HG03175 (cell line): ENCODE data around the gene CKAP5.
"Not testable (repeated sequence)": the region's sequence is repeated elsewhere in the genome, so short reads cannot be mapped to it uniquely, and the experiment has no call there.

Experiments
- ATAC-seq: cut with Tn5 transposase; IDR thresholded peaks from one replicate; pipeline ENCODE4 v1.9.1; 2021; ENCODE audit warnings: mild to moderate bottlenecking, moderate library complexity; ENCODE audit not compliant: unreplicated experiment

CKAP5 gene

DNA sequence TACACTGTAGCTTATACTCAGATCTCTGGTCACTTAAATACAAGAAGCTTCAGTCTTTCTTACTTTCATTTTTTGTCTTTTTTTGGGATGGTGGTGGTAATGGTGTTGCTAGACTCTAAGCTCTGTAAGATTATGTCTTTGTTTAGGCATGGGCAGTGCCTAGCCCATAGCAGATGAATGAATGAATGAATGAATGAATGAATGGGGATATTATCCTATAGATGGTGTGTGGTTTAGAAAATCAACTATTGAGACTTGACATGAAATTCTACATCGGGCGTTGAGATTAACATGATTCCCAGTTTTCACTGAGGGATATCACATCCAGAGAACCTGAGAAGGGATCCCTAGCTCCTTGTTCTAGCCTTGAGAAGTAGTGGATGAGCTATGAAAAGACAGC is 9.8 kb upstream of the CKAP5 start:
- no peak for ATAC-seq

DNA sequence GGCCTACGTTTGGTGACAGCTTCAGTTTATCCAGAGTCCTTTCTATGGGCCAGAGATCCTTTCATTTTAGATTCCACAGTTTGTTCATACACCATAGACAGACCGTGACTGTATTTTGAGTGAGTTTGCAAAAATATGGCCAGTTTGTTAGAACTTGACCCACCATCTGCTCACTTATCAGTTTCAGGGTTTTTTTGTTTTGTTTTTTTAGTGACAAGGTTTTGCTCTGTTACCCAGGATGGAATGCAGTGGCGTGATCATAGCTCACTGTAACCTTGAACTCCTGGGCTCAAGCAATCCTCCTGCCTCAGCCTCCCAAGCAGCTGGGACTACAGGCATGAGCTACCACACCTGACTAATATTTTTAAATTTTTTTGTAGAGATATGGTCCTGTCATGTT is 9.1 kb upstream of the CKAP5 start:
- no peak for ATAC-seq

DNA sequence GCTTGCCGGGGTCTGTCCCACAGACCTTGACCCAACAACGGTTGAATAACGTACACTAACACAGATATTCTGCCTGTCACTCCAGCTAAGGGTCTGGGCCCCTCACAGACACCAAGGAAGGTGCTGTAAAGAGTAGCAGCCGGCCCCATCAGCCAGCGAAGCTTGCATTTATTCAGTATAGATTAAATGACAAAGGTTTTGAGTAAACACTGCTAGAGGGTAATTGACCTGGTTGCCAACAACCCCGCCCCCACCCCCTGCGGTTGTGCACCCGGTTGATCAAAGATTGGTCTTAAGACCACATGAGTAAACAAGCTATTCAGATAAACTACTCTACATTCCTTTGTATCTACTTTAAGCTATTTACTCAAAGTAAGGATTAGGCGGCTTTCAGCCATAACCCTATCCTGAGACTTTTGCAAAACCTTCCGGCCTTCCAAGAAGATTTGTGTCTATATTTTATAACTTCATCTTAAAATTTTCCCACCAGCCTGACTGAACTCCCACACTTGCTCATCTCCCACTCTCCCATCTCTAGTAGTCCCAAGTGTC is 4.8 kb upstream of the CKAP5 start:
- ATAC-seq, result no peak

DNA sequence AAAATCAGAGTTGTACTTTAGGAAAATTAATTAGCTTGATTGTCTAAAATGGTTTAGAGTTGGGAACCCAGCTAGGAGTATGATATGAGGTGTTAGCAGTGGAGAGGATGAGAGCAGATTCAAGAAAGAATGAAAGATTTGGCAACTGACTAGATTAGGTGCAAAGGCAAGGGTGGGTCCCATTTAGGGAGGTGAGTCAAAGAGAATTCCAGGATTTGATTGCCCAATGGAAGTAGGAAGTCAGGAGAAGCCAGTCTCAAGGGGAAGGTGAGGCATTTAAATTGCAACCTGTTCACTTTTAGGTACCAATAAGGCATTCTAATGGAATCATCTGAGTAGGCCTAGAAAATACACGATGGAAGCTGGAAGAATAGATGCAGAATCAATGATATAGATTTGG is 3.6 kb upstream of the CKAP5 start:
- ATAC-seq, result no peak

DNA sequence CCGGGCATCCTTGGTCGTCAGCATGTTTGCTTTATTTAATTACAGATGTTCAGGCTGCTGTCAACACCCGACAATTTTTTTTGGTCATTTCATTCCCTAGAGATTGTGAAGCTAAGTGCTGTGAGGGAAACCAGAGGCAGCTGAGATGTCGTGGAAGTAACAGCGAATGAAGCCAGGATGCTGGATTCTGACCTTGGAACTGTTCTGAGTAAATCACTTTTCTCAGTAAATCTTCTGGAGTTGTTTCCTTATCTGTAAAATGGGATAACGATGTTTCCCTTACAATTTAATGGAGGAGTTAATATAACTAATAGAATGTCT is 390 bp upstream of the CKAP5 start:
- ATAC-seq, result no peak

DNA sequence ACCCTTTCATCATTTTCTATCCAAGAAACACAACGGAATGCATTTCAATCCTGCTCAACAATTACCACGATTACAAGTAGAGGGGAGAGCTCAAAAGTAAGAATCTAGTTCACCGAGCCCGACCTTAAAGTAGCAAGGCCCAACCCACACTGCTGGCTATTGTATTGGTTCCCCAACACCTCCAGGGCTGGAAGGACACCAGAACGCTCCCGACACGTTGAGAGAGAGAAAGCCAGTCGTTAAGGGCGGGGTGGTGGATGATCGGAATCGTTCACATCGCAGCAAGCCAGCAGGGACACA is 690 bp downstream of the CKAP5 start:
- no peak for ATAC-seq

DNA sequence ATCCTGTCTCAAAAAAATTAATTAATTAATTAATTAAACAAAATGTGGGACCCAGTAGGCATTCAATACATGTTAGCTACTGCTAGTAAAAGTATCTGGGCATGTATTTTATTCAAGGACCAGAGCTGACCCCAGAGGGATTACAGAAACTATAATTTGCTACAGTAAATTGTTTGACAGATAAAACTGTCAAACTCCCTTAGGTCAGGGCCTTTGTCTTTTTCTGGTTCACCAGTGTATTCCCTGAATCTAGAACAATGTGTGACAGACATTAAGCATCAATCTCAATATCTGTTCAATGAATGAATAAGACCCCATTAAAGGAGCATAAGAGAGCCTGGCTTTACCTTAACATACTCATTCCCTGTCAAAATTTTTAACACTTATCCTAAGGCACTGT is 6.0 kb downstream of the CKAP5 start:
- no peak for ATAC-seq

DNA sequence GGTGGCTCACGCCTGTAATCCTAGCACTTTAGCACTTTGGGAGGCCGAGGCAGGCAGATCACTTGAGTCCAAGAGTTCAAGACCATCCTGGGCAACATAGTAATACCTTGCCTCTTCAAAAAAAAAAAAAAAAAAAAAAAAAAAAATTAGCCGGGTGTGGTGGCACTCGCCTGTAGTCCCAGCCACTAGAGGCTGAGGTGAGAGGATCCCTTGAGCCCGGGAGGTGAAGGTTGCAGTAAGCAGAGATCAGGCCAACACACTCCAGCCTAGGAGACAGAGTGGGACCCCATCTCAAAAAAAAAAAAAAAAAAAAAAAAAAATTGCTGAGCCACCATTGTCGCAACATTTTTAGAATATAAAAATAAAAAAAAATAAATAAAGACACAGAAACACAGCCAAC is 7.6 kb downstream of the CKAP5 start:
- ATAC-seq, result no peak

DNA sequence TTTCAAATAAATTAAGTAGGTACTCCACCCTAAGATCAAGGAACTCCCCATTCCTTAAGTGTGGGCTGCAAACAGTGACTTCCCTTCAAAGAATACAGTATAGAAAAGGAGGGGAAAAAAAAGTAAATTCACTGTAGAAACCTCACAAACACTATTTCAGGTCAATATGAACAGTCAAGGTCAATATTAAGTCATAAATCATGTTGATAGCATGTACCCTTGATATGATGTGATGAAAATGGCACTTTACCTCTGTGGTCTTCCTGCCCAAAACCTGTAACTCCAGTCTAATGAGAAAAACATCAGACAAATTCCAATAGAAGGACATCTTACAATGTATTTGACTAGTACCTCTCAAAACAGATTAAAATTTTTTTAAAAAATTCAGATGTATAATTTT is 8.2 kb downstream of the CKAP5 start:
- ATAC-seq, result no peak

DNA sequence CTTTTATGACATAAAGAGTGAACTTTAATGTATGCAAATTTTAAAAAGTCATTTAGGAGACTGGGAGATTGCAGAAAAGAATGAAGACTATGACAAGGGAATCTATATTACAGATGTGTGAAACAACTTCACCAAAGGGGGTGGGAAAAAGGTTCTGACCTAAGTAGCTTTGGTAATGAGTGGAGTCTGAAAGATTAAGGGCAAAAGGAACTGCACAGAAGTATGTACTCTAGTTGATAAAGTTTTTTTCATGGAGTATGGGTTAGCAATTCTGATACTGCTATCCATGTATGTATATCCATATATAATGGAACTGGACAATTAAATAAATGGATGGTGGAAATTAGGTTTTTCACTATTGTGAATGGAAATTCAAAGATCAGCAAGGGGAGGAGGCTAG is 9.2 kb downstream of the CKAP5 start:
- no peak for ATAC-seq

DNA sequence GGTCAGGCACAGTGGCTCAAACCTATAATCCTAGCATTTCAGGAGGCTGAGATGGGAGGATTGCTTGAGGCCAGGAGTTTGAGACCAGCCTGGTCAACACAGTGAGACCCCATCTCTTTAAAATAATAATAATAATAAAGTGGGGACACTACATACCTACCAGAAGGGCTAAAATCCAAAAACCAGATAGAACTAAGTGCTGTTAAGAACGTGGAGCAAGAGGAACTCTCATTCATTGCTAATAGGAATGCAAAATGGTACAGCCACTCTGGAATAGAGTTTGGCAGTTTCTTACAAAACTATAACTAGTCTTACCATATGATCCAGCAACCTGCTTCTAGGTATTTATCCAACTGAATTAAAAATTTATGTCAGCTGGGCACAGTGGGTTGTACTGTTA is 9.6 kb downstream of the CKAP5 start:
- ATAC-seq, result no peak

DNA sequence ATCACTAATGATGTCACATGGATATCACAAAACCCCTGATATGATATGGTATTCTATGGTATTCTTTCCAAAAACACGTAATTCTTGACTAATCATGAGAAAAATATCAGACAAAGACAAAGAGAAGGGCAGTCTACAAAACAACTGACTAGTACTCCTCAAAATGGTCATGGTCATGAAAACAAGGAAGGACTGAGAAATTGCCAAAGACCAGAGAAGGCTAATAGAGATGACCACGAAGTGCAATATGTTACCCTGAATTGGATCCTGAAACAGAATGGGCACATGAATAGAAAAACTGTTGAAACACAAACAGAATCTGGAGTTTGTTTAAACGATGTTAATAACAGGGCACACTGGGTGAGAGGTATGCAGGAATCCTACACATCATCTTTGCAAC is 10.2 kb downstream of the CKAP5 start:
- no peak for ATAC-seq

DNA sequence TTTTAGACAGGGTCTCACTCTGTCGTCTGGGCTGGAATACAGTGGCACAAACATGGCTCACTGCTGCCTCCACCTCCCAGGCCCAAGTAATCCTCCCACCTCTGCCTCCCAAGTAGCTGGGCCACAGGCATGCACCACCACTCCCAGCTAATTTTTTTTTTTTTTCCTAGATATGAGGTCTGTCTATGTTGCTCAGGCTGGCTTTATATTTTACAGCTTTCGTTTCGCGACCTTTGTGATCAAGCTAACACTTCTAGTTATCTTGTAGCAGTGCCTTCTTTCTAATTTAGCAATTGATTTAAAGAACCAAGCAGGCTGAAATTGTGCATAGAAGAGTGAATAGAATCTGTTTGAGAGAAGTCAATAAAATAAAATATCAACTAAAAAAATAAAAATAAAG is 11.3 kb downstream of the CKAP5 start:
- ATAC-seq, result no peak

DNA sequence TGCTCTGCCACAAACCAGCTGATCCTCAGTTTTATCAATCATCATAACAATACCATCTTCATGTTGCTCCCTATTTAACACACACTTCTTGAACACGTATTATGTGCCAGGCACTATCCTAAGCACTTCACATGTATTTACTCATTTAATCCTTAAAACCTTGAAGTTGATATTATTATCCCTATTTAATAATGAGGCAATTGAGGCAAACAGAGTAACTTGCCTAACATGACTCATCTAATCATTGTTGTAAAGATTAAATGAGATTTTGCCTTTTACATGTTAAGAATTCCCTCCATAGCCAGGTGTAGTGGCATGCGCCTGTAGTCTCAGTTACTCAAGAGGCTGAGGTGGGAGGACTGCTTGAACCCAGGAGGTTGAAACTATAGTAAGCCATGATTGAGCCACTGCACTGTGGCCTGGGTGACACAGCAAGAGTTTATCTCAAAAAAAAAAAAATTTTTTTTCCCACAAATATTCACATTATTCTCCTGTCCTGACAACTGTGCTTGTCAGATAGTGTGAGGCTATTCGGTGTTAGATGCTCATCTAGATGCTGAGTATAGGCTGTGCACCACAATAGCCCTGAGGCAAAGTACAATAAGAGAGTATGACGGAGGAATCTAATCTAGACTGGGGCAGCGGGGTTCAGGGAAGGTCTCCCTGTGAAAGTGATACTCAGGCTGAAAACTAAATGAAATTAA is 13.4 kb downstream of the CKAP5 start:
- no peak for ATAC-seq

DNA sequence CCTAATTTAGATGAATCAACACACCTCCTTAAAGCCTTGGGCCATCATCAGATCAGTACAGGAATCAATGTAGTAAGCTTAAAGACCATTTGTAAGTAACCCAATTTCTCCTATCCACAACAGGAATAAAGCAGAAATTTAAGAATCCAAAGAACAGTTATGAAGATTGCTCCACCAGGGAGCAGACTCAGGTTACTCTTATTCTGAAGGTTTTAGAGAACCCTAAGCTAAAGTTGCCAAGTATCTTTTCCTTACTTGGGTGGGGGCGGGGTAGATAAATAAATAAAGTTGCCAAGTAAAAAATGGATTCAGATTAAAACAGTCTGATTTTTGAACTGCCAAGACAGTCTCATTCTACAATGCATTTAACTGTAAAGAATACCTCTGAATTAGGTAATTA is 18.1 kb downstream of the CKAP5 start:
- no peak for ATAC-seq

DNA sequence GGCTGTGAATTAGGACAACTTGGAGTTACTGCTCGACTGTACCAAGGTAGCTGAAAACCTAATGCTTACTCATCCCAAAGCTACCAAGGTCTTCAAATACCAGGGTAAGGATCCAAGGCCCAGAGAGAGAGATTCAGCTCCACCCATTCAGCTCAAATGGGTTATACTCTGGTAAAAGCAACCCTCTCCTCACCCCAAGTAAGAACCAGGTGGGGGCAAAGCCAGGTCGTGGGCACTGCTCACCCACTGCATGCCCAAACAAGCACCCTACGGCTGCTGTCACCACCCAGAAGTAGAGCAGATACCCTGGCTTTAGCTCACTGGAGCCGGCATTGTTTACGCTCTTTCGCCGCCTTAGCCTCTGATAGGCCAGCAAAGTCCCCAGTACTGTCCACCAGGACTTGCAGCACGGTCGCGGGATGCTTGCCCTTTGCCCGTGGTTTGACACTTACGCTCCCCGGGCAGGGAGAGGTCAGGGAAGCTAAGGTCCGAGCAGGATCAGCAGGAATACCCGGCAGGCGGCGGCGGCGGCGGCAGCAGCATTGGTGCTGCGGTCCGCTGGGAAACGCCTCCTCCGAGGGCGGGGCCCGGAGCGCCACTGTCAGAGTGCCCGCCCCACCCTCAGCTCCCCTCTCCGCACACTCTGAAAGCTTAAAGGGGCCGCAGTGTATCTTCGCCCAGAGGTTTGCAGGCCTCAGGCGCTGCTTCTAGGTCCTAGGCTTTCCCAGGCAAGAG is 19.6 kb downstream of the CKAP5 start:
- peak; percentile 96 for ATAC-seq

DNA sequence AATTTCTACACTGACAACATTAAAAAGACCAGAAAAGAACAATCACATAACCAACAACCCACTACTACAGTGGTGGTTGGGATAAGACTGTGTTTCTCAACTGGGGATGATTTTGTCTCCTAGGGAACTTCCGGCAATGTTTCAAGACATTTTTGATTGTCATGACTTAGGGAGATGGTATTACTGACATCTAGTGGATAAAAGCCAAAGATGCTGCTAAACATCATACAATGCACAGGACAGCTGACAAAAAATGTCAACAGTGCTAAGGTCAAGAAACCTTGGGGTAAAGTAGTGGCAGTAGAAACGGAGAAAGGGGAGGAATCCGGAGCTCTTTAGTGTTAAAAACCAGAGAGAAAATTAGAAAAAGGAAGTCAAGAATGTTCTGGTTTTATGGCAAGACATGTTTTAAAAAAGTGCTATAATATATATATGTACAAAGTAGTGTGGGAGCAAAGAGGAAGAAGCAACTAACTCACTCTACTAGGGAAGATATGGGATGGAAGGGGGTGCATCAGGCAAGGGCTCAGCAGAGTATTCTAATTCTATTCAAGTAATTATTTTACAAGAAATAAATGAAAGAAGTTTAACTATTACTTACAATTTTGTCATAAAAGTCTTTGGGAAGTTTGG is 37.2 kb downstream of the CKAP5 start:
- ATAC-seq, result no peak

DNA sequence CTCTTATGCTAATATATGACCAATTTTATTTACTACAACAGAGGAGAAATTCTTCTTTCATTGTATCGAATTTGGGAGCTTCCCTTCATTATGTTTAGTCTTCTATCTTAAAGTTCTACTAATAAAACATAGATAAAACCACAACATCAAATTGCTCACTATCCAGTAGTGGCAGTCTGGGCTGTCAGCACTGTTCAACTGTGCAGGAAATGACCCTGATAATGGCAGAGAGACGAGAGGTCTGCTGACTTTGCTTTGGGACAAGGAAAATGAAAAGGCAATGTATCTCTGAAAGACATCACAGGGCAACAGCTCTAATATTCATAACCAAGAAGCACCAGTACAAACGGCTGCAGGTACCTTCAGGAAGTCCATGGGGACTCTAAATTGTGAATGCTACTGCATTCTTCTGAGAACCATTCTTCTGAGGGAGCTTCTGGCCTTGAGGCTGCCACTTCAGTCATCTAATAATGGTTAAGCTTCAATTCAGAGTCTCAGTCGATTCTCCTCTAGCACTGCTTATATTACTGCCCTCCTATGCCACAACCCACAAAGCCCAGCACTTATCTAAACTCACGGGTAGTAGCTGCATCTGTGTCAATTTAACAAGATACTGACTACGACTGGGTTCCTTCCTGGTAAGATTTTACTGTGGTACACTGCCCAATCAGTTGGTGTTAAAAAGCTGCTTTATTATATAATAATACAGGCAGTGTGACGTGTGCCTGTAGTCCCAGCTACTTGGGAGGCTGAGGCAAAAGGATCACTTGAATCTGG is 44.2 kb downstream of the CKAP5 start:
- no peak for ATAC-seq

DNA sequence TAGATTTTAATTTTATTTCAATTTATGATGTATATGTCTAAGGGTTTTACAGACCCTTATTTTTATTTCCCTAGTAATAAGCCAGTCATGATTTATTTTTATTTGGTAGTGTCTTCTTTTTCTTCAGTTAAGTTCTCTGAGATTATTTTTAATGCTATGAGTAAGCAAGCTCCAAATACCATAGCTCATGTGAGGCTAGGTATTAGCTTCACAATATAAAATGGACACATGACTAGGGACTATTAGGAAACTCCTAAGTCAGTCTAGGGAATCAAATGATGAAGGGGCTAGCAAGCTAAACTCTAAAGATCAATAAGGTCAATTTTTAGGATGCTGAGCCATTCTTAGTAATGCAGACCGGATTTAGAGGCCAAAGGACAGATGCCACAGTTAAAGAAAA is 45.9 kb downstream of the CKAP5 start:
- no peak for ATAC-seq

DNA sequence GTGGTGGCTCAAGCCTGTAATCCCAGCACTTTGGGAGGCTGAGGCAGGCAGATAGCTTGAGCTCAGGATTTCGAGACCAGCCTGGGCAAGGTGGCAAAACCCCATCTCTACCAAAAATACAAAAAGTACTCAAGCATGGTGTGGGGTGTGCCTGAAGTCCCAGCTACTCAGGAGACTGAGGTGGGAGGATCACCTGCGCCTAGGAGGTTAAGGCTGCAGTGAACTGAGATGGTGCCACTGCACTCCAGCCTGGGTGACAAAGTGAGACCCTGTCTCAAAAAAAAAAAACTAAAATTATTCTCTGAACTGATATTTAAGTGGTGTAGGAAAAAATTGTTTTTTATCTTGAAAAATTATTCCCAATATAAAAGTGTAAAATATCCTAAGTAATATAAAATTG is 46.4 kb downstream of the CKAP5 start:
- ATAC-seq, result not testable (repeated sequence)

DNA sequence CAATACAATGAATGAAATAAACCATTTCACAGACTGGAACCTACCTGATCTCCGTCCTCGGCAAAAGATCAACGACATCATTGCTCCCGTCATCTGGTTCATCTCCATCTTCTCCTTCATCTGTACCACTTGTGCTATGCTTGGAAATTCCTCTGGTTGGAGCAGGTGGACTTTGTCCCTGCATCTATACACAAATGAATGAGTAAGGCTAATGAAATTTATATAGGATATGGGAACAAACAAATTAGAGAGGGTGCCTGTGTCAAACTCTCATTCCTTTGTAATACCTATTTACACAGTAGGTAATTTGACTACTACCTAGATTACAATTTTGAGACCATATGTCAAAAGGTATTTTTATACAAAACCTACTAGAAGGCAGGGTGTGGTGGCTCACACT is 67.7 kb downstream of the CKAP5 start:
- ATAC-seq, result no peak

DNA sequence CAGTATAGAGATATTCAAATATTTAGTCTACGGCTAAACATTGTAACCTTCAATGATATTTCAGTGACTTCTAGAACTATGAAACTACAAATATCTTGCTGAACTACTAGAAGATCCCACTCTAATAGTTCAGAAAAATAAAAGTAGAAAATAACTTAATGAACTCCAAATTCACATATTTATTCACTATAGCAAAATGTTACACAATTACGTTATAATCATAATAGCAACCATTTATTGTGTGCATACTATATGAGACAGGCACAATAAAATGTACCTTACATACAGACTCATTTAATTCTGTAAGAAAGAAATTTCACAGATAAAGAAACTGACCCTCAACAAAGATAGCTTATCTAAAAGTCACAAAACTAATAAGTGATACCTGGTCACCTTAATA is 69.2 kb downstream of the CKAP5 start:
- no peak for ATAC-seq
